Body of pancreas (tissue), 4 donors: Measurements from ENCODE around the gene ACVR1B. TPM values are rescaled to one million over a fixed set of nuclear protein-coding genes. Genes with fewer than 3 reads are reported as not detected.

Experiments
- ATAC-seq: fragments of 150-250 bp; one replicate; pipeline ENCODE4 v1.9.1; 2016
- DNase-seq, 4 donors: peaks; one replicate each; pipeline ENCODE4 v3.0.0-alpha.2; 2019
- H3K27ac ChIP-seq, 4 donors: fragments of 200-600 bp; sonication (generic); 1 replicate in 3 of 4; 2 replicates in 1 of 4; pipeline versions ENCODE4 v1.5.1 to v1.6.1; 2016 to 2019; ENCODE audit warnings: mild to moderate bottlenecking in 1 of 4, mixed read lengths in 1 of 4, moderate library complexity in 1 of 4
- H3K27me3 ChIP-seq, 2 donors: fragments of 200-600 bp; sonication (generic); one replicate each; pipeline ENCODE4 v1.6.0; 2016; ENCODE audit warnings: mild to moderate bottlenecking in 1 of 2
- H3K36me3 ChIP-seq, 2 donors: fragments of 200-600 bp; sonication (generic); replicated peaks in 1 of 2; 2 replicates each; pipeline ENCODE4 v1.5.1; 2016; ENCODE audit warnings: low read depth in 2 of 2; ENCODE audit not compliant: insufficient read depth in 1 of 2
- H3K4me1 ChIP-seq: fragments of 200-600 bp; sonication (generic); one replicate; pipeline ENCODE4 v1.6.0; 2016
- H3K4me3 ChIP-seq, 2 donors: fragments of 200-600 bp; sonication (generic); 1 replicate in 1 of 2; 2 replicates in 1 of 2; pipeline ENCODE4 v1.5.1; 2016 to 2019
- H3K9me3 ChIP-seq, 3 donors: fragments of 200-600 bp; sonication (generic); 1 replicate in 2 of 3; 2 replicates in 1 of 3; pipeline ENCODE4 v1.5.1; 2016
- CTCF ChIP-seq, 7 experiments: fragments of 450-650 bp in 4 of 7; fragments of 200-600 bp in 3 of 7; sonication (generic) in 3 of 7; IDR thresholded peaks; one replicate each; pipeline ENCODE4 v1.5.1; 2016 to 2019; ENCODE audit warnings: antibody characterized with exemption in 7 of 7
- POLR2A ChIP-seq, 3 donors: fragments of 450-650 bp; IDR thresholded peaks; one replicate each; pipeline ENCODE4 v1.6.1; 2016; ENCODE audit warnings: antibody characterized with exemption in 3 of 3, mild to moderate bottlenecking in 2 of 3
- WGBS, 2 donors: methylation state at CpG; one replicate each; pipeline ENCODE4 v1.1.5; 2017; 5-methylcytosine and 5-hydroxymethylcytosine counted together
- intact Hi-C: fragments of 100-400 bp; cut with DNase I; formaldehyde crosslinking; loops from one replicate; pipeline ENCODE4 v1.15.1; 2023
- total RNA-seq, 2 donors: library from RNA; depleted of rRNA; stranded (reverse); fragments of >200 nt; gene quantifications; one replicate each; pipeline ENCODE4 v1.1.0, GENCODE V29; 2016

ACVR1B gene
- total RNA-seq, 2 donors from 2014 or later, result 19.8 to 21.8 TPM

DNA sequence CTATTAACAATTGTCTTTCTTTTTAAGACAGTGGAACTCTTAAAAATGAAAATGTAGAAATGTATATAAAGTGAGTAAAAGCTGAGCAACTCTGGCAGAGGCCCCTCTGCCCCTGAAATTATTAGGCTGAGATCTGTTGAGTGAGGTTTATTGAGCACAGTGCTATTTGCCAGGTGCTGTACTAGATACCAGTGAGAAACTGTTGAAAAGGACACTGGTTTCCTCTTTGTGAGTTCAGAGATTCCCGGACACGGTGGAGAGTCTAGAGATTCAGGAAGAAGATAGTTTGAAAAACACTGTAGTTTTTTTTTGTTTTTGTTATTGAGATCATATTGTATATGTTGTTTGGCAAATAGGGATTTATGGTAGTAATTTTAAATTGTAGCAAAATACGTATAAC lies 11.2 kb downstream of the ACVR1B start:
- Histone ChIP-seq H3K36me3 (no peaks in the 10 kb centered on the region), H3K4me3 (no peak overlapping the region), H3K27ac (peak overlapping the region in 2 of 4 donors; percentile 29 to 69), H3K9me3 (no peaks in the 10 kb centered on the region), H3K4me1 (peaks cover 54% of the 10 kb centered on the region), H3K27me3 (no peaks in the 10 kb centered on the region)
- no peak for ATAC-seq
- TF ChIP-seq CTCF (IDR thresholded peaks at IDR 0.05) (no peak), POLR2A (IDR thresholded peaks at IDR 0.05) (no peak)
- no peak for DNase-seq
- intact Hi-C loops, result no loop called here
- 58 to 73% methylated on average over 3 of the region's 3 CpGs for WGBS, 2 donors

GRCh38 chr12:51963477-51963876 lies 12.0 kb downstream of the ACVR1B start:
- intact Hi-C loops, result no loop called here
- Histone ChIP-seq H3K27ac (no peak overlapping the region), H3K27me3 (no peaks in the 10 kb centered on the region), H3K4me3 (no peak overlapping the region), H3K36me3 (no peaks in the 10 kb centered on the region), H3K4me1 (peaks cover 50% of the 10 kb centered on the region), H3K9me3 (no peaks in the 10 kb centered on the region)
- TF ChIP-seq CTCF (IDR thresholded peaks at IDR 0.05), result no peak
- no peak for TF ChIP-seq POLR2A (IDR thresholded peaks at IDR 0.05)
- DNase-seq, result no peak
- 96 to 97% methylated on average over 4 of the region's 4 CpGs for WGBS, 2 donors
- no peak for ATAC-seq

DNA sequence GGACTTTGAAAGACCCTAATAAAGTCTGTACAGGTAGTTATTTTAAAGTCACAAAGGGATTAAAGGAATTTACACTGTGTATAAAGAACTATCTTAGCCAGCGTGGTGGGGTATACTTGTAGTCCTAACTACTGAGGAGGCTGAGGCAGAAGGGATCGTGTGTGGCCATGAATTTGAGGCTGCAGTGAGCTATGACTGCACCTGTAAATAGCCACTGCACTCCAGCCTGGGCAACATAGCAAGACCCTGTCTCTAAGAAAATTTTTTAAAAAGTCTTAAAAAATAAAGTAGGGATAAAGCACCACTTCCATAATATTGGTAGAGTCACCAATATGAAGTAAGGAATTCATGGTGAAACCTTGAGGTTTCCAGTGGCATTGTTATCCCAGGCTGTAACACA lies 18.1 kb downstream of the ACVR1B start:
- ATAC-seq (no peak), DNase-seq (no peak)
- intact Hi-C loops, result loop anchor here (5.0 kb wide), 1 partner anchor 47 kb away; no protein-coding TSS in a partner anchor
- Histone ChIP-seq H3K36me3 (no peaks in the 10 kb centered on the region), H3K27me3 (no peaks in the 10 kb centered on the region), H3K4me1 (peaks cover 57% of the 10 kb centered on the region), H3K4me3 (no peak overlapping the region), H3K9me3 (no peaks in the 10 kb centered on the region), H3K27ac (no peak overlapping the region)
- TF ChIP-seq POLR2A (IDR thresholded peaks at IDR 0.05) (no peak), CTCF (IDR thresholded peaks at IDR 0.05) (no peak)
- 90 to 95% methylated on average over 2 of the region's 2 CpGs for WGBS, 2 donors

DNA sequence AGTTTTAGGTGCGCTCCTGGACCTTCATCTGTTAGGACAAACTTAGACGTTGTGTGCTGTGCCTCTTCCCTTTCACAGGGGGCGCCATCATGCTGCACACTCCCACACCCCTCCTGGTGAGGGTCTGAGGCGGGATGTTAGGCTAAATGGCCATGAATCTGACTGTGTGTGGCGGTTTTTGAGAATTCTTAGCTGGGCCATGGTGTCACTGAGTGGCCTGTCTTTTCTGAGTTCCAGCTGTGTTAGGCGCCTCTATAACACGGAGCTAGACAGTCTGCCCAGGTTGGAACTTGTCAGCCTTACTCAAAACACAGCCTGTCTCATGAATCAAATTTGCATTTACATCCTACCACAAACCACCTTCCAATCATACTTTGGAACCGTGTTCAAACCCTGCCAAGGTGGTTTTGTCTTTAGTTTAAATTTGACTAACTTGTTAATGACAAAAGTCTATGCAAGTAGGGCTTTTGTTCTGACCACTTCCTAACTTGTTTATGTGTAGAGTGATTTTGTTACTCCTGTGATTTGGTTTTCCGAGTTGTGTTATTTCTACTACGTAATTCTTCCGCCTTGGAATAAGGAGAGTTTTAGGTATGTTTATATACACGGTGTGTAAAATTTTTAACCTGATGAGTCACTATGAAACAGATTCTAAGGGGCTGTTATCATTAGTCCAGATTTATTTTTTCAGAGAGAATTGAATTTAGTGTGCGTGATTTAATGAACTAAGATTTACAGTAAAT lies 19.6 kb downstream of the ACVR1B start:
- 62 to 69% methylated on average over 13 of the region's 13 CpGs for WGBS, 2 donors
- H3K27ac ChIP-seq, result peak overlapping the region in 3 of 4 donors; percentile 21 to 69 (median 35)
- H3K4me3 ChIP-seq, result no peak overlapping the region
- no peaks in the 10 kb centered on the region for H3K9me3 ChIP-seq
- H3K4me1 ChIP-seq, result peaks cover 72% of the 10 kb centered on the region
- no peak for ATAC-seq
- intact Hi-C loops, result loop anchor here (5.0 kb wide), 1 partner anchor 49 kb away; no protein-coding TSS in a partner anchor
- no peak for DNase-seq
- H3K27me3 ChIP-seq, result no peaks in the 10 kb centered on the region
- peak in 5 of 7 experiments; percentile 7 to 29 (median 16) for TF ChIP-seq CTCF (IDR thresholded peaks at IDR 0.05)
- TF ChIP-seq POLR2A (IDR thresholded peaks at IDR 0.05), result no peak
- peaks cover 0 to 3% of the 10 kb centered on the region in 2 donors for H3K36me3 ChIP-seq
